ENCODE data around the gene DECR2. TPM values are rescaled to one million over a fixed set of nuclear protein-coding genes. Genes with fewer than 3 reads are reported as not detected.

Gene DECR2
- total and polyA plus RNA-seq, 4 experiments from 2014 or later = 3.4 to 7.3 (median 4.6) TPM

DNA sequence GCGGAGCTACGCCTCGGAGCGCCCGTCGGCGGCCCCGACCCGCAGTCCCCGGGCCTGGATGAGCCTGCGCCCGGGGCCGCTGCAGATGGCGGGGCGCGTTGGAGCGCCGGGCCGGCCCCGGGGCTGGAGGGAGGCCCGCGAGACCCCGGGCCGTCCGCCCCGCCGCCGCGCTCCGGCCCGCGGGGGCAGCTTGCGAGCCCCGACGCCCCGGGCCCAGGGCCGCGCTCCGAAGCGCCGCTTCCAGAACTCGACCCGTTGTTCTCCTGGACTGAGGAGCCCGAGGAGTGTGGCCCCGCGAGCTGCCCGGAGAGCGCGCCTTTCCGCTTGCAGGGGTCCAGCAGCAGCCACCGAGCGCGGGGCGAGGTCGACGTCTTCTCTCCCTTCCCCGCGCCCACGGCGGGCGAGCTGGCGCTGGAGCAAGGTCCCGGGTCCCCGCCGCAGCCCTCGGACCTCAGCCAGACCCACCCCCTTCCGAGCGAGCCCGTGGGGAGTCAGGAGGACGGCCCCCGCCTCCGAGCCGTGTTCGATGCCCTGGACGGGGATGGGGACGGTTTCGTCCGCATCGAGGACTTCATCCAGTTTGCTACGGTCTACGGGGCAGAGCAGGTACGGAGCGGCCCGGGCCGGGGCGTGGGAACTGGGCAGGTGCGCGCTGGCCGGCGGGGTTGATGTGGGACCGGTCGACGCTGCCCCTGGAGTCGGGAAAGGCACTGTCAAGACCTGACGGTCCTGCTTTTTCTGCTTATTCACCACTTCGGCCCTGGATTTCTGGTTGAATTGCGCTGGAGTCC lies 24.6 kb downstream of the DECR2 start:
- Mint-ChIP-seq H3K9me3 (no peaks in the 10 kb centered on the region), H3K4me3 (peak overlapping the region; percentile 80 to 89 (median 84)), H3K27ac (peak overlapping the region in 6 of 7 donors; percentile 10 to 90 (median 84)), H3K27me3 (no peaks in the 10 kb centered on the region), H3K4me1 (peaks cover 23 to 44% (median 33%) of the 10 kb centered on the region in 4 donors), H3K36me3 (peaks cover 0 to 3% of the 10 kb centered on the region in 2 donors)
- peaks cover 35% of the 10 kb centered on the region for H3K4me1 ChIP-seq (ENCODE audit: insufficient read depth, low read length)
- ChIA-PET CTCF (ENCODE audit: partially characterized antibody) (interaction anchor here (1.0 kb wide), 1 partner anchor 381 kb away, joined by 3 read pairs; no protein-coding TSS in a partner anchor), POLR2A (ENCODE audit: partially characterized antibody) (interaction anchor here (1.2 to 2.3 kb wide), 7 partner anchors 20 to 191 kb away, joined by 3 to 24 read pairs (median 4); partner anchors contain the start of genes AXIN1, CAPN15, DECR2 and FAM234A)
- no peaks in the 10 kb centered on the region for H3K36me3 ChIP-seq (ENCODE audit: insufficient read depth, low read length)
- no peaks in the 10 kb centered on the region for H3K9me3 ChIP-seq (ENCODE audit: control insufficient read depth in 1 of 2, low read length in 2 of 2)
- no peaks in the 10 kb centered on the region for H3K27me3 ChIP-seq (ENCODE audit: insufficient read depth, low read length)
- intact Hi-C loops (cut with micrococcal nuclease) = no loop called here
- H3K27ac ChIP-seq (ENCODE audit: low read depth, low read length) = peak overlapping the region; percentile 31
- H3K4me3 ChIP-seq (ENCODE audit: low read length in 2 of 2) = peak overlapping the region in 1 of 2 donors; percentile 54
- DNase-seq = peak in 1 of 5 donors; percentile 10

DNA sequence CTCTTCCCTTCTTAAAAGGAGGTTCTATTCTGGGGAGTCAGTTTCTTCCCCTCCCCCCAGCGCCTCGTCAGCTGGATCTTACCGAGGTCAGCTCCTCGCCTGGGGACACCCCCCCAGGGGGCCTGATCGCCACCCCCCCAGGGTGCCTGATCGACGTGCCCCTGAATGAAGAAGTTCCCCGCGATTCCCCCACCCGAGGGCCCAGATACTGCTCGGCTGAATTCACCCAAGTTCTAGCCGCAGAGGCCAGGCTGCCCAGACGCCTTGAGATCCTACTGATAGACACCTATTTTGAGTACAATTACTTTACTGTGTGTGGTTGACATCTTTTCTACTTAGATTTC lies 25.2 kb downstream of the DECR2 start:
- no peaks in the 10 kb centered on the region for H3K9me3 ChIP-seq (ENCODE audit: control insufficient read depth in 1 of 2, low read length in 2 of 2)
- CTCF ChIA-PET (ENCODE audit: partially characterized antibody) = interaction anchor here (1.0 kb wide), 1 partner anchor 380 kb away, joined by 3 read pairs; no protein-coding TSS in a partner anchor
- H3K36me3 ChIP-seq (ENCODE audit: insufficient read depth, low read length) = no peaks in the 10 kb centered on the region
- H3K4me1 Mint-ChIP-seq = peaks cover 23 to 44% (median 33%) of the 10 kb centered on the region in 4 donors
- H3K36me3 Mint-ChIP-seq = peaks cover 0 to 3% of the 10 kb centered on the region in 2 donors
- POLR2A ChIA-PET (ENCODE audit: partially characterized antibody) = interaction anchor here (2.3 kb wide), 1 partner anchor 25 kb away, joined by 24 read pairs; the partner anchor contains the start of gene DECR2
- no peaks in the 10 kb centered on the region for H3K27me3 Mint-ChIP-seq
- no peak for DNase-seq
- no peaks in the 10 kb centered on the region for H3K9me3 Mint-ChIP-seq
- H3K4me1 ChIP-seq (ENCODE audit: insufficient read depth, low read length) = peaks cover 35% of the 10 kb centered on the region
- no peaks in the 10 kb centered on the region for H3K27me3 ChIP-seq (ENCODE audit: insufficient read depth, low read length)
- intact Hi-C loops (cut with micrococcal nuclease) = no loop called here
- peak overlapping the region in 6 of 7 donors; percentile 64 to 90 (median 89) for H3K27ac Mint-ChIP-seq
- peak overlapping the region; percentile 80 to 89 (median 84) for H3K4me3 Mint-ChIP-seq
- H3K27ac ChIP-seq (ENCODE audit: low read depth, low read length) = peak overlapping the region; percentile 31
- H3K4me3 ChIP-seq (ENCODE audit: low read length in 2 of 2) = peak overlapping the region in 1 of 2 donors; percentile 54

GRCh38 chr16:427250-427649 lies 25.6 kb downstream of the DECR2 start:
- ChIA-PET POLR2A (ENCODE audit: partially characterized antibody) (no interaction called here), CTCF (ENCODE audit: partially characterized antibody) (interaction anchor here (1.0 kb wide), 1 partner anchor 380 kb away, joined by 3 read pairs; no protein-coding TSS in a partner anchor)
- H3K27ac ChIP-seq (ENCODE audit: low read depth, low read length) = no peak overlapping the region
- H3K4me3 Mint-ChIP-seq = peak overlapping the region; percentile 80 to 89 (median 84)
- no peak for DNase-seq
- H3K27ac Mint-ChIP-seq = peak overlapping the region in 6 of 7 donors; percentile 49 to 90 (median 89)
- peaks cover 0 to 3% of the 10 kb centered on the region in 2 donors for H3K36me3 Mint-ChIP-seq
- peaks cover 35% of the 10 kb centered on the region for H3K4me1 ChIP-seq (ENCODE audit: insufficient read depth, low read length)
- intact Hi-C loops (cut with micrococcal nuclease) = no loop called here
- H3K9me3 Mint-ChIP-seq = no peaks in the 10 kb centered on the region
- H3K36me3 ChIP-seq (ENCODE audit: insufficient read depth, low read length) = no peaks in the 10 kb centered on the region
- no peaks in the 10 kb centered on the region for H3K27me3 Mint-ChIP-seq
- no peaks in the 10 kb centered on the region for H3K27me3 ChIP-seq (ENCODE audit: insufficient read depth, low read length)
- no peak overlapping the region for H3K4me3 ChIP-seq (ENCODE audit: low read length in 2 of 2)
- no peaks in the 10 kb centered on the region for H3K9me3 ChIP-seq (ENCODE audit: control insufficient read depth in 1 of 2, low read length in 2 of 2)
- H3K4me1 Mint-ChIP-seq = peaks cover 23 to 44% (median 33%) of the 10 kb centered on the region in 4 donors

DNA sequence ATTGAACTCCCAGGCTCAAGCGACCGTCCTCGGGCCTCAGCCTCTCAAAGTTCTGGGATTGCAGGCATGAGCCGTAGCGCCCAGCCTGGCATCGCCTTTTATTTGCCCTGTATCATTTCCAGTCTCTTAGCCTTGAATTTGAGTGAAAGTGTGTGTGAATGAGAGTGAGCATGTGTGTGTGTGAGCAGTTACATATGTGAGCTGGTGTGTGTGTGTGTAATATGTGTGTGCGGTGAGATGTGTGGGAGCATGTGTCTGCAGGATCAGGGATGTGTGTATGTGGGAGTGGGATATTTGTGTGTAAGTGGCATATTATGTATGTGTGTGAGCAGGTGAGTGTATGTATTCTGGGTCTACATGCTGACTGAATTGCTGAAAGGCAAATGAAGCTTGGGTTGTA lies 29.2 kb downstream of the DECR2 start:
- no peak overlapping the region for H3K4me3 Mint-ChIP-seq
- peaks cover 3 to 5% of the 10 kb centered on the region in 2 donors for H3K36me3 Mint-ChIP-seq
- no peaks in the 10 kb centered on the region for H3K27me3 ChIP-seq (ENCODE audit: insufficient read depth, low read length)
- H3K9me3 Mint-ChIP-seq = no peaks in the 10 kb centered on the region
- H3K4me1 Mint-ChIP-seq = peaks cover 20 to 33% (median 22%) of the 10 kb centered on the region in 4 donors
- no peak for DNase-seq
- intact Hi-C loops (cut with micrococcal nuclease) = no loop called here
- peak overlapping the region in 1 of 7 donors; percentile 5 for H3K27ac Mint-ChIP-seq
- CTCF ChIA-PET (ENCODE audit: partially characterized antibody) = no interaction called here
- POLR2A ChIA-PET (ENCODE audit: partially characterized antibody) = no interaction called here
- no peak overlapping the region for H3K4me3 ChIP-seq (ENCODE audit: low read length in 2 of 2)
- H3K4me1 ChIP-seq (ENCODE audit: insufficient read depth, low read length) = peaks cover 24% of the 10 kb centered on the region
- no peak overlapping the region for H3K27ac ChIP-seq (ENCODE audit: low read depth, low read length)
- H3K9me3 ChIP-seq (ENCODE audit: control insufficient read depth in 1 of 2, low read length in 2 of 2) = no peaks in the 10 kb centered on the region
- H3K36me3 ChIP-seq (ENCODE audit: insufficient read depth, low read length) = no peaks in the 10 kb centered on the region
- H3K27me3 Mint-ChIP-seq = no peaks in the 10 kb centered on the region

DNA sequence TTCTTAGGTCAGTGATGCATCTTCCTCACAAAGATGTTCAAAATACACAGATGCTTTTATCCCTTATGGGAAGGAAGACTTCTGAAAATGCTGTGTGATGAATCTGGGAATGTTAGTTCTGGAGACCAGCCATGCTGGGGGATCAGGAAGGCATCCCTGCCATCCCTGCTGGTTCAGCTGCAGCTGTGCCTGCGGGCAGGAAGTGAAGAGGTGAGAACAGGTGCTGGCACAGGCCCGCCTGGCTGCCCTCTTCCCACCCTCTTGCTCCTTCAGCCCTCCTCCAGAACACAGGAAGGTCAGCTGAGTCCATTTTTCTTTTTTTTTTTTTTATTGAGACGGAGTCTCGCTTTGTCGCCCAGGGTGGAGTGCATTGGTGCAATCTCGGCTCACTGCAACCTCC lies 38.9 kb downstream of the DECR2 start:
- ChIA-PET POLR2A (ENCODE audit: partially characterized antibody) (no interaction called here), CTCF (ENCODE audit: partially characterized antibody) (no interaction called here)
- H3K27me3 ChIP-seq (ENCODE audit: insufficient read depth, low read length) = no peaks in the 10 kb centered on the region
- no peaks in the 10 kb centered on the region for H3K4me1 ChIP-seq (ENCODE audit: insufficient read depth, low read length)
- no peaks in the 10 kb centered on the region for H3K9me3 ChIP-seq (ENCODE audit: control insufficient read depth in 1 of 2, low read length in 2 of 2)
- H3K27me3 Mint-ChIP-seq = no peaks in the 10 kb centered on the region
- H3K4me1 Mint-ChIP-seq = peaks cover 3 to 7% (median 4%) of the 10 kb centered on the region in 4 donors
- peaks cover 8 to 11% of the 10 kb centered on the region in 2 donors for H3K36me3 Mint-ChIP-seq
- H3K27ac ChIP-seq (ENCODE audit: low read depth, low read length) = no peak overlapping the region
- H3K4me3 ChIP-seq (ENCODE audit: low read length in 2 of 2) = no peak overlapping the region
- no peak overlapping the region for H3K27ac Mint-ChIP-seq
- intact Hi-C loops (cut with micrococcal nuclease) = no loop called here
- no peaks in the 10 kb centered on the region for H3K36me3 ChIP-seq (ENCODE audit: insufficient read depth, low read length)
- no peaks in the 10 kb centered on the region for H3K9me3 Mint-ChIP-seq
- no peak for DNase-seq
- H3K4me3 Mint-ChIP-seq = no peak overlapping the region

DNA sequence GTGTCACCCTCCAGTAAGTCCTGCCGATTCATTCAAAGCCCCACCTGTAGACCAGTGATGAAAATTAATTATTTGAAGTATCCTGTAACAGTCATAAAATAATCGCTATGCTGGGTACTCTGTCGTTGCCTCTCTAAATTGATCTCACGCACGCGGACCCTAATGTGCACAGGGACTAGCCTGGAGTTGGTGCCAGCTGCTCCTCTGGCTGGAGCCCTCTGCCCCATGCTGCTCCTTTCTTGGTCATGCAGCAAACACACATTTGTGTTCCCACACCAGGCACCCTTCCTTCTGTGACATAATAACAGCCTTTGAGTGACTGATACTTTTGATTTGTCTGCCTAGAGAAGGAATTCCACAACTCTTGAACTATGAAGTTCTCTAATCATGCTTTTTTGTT lies 39.8 kb downstream of the DECR2 start:
- Histone ChIP-seq H3K27ac (ENCODE audit: low read depth, low read length) (no peak overlapping the region), H3K4me3 (ENCODE audit: low read length in 2 of 2) (no peak overlapping the region), H3K4me1 (ENCODE audit: insufficient read depth, low read length) (no peaks in the 10 kb centered on the region), H3K36me3 (ENCODE audit: insufficient read depth, low read length) (no peaks in the 10 kb centered on the region), H3K27me3 (ENCODE audit: insufficient read depth, low read length) (no peaks in the 10 kb centered on the region), H3K9me3 (ENCODE audit: control insufficient read depth in 1 of 2, low read length in 2 of 2) (no peaks in the 10 kb centered on the region)
- ChIA-PET CTCF (ENCODE audit: partially characterized antibody) (no interaction called here), POLR2A (ENCODE audit: partially characterized antibody) (no interaction called here)
- intact Hi-C loops (cut with micrococcal nuclease) = no loop called here
- H3K27me3 Mint-ChIP-seq = no peaks in the 10 kb centered on the region
- peaks cover 8 to 11% of the 10 kb centered on the region in 2 donors for H3K36me3 Mint-ChIP-seq
- peaks cover 3 to 7% (median 4%) of the 10 kb centered on the region in 4 donors for H3K4me1 Mint-ChIP-seq
- H3K9me3 Mint-ChIP-seq = no peaks in the 10 kb centered on the region
- no peak for DNase-seq
- H3K4me3 Mint-ChIP-seq = no peak overlapping the region
- H3K27ac Mint-ChIP-seq = no peak overlapping the region

DNA sequence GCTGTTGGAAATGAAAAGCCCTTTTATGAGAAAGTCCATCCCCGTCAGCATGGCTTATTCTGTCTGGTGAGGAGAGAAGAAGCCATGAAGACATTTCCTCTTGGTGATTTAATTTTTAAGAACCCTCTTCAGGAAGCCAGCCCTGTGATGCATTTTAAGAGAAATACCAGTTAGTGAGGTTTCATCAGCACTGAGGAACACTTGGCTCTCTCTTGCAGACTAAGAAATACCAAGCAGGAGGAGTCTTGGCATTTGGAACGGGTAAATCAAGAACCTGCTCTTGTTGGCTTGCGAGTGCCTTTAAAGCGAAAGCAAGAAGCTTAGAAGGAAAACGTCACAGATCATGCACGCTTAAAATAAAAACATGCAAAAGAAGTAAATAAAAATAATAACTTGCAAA lies 41.3 kb downstream of the DECR2 start:
- no peak overlapping the region for H3K4me3 ChIP-seq (ENCODE audit: low read length in 2 of 2)
- peaks cover 3 to 7% (median 5%) of the 10 kb centered on the region in 4 donors for H3K4me1 Mint-ChIP-seq
- no peaks in the 10 kb centered on the region for H3K9me3 Mint-ChIP-seq
- ChIA-PET CTCF (ENCODE audit: partially characterized antibody) (no interaction called here), POLR2A (ENCODE audit: partially characterized antibody) (no interaction called here)
- H3K36me3 Mint-ChIP-seq = peaks cover 7 to 11% of the 10 kb centered on the region in 2 donors
- H3K27ac ChIP-seq (ENCODE audit: low read depth, low read length) = no peak overlapping the region
- no peaks in the 10 kb centered on the region for H3K27me3 ChIP-seq (ENCODE audit: insufficient read depth, low read length)
- H3K36me3 ChIP-seq (ENCODE audit: insufficient read depth, low read length) = no peaks in the 10 kb centered on the region
- no peaks in the 10 kb centered on the region for H3K4me1 ChIP-seq (ENCODE audit: insufficient read depth, low read length)
- no peaks in the 10 kb centered on the region for H3K9me3 ChIP-seq (ENCODE audit: control insufficient read depth in 1 of 2, low read length in 2 of 2)
- H3K4me3 Mint-ChIP-seq = no peak overlapping the region
- intact Hi-C loops (cut with micrococcal nuclease) = no loop called here
- no peak for DNase-seq
- H3K27me3 Mint-ChIP-seq = no peaks in the 10 kb centered on the region
- H3K27ac Mint-ChIP-seq = peak overlapping the region in 1 of 7 donors; percentile 14

All from CD4-positive, alpha-beta memory T cell (primary cell).